Endothelial cell (in vitro differentiated cells): ENCODE data around the gene CSF1R. TPM values are rescaled to one million over a fixed set of nuclear protein-coding genes. Genes with fewer than 3 reads are reported as not detected.

Source experiments
- DNase-seq: peaks from one replicate; pipeline ENCODE4 v3.0.0; 2021; ENCODE audit warnings: low spot score
- H3K27ac Mint-ChIP-seq: one replicate; pipeline ENCODE4 v1.8.0; 2021; ENCODE audit warnings: mixed read lengths, inconsistent platforms; ENCODE audit not compliant: unreplicated experiment
- H3K27me3 Mint-ChIP-seq: one replicate; pipeline ENCODE4 v1.8.0; 2021; ENCODE audit warnings: mild to moderate bottlenecking, moderate library complexity, mixed read lengths, inconsistent platforms; ENCODE audit not compliant: unreplicated experiment
- H3K36me3 Mint-ChIP-seq: one replicate; pipeline ENCODE4 v1.8.0; 2021; ENCODE audit warnings: mild to moderate bottlenecking, low read depth, mixed read lengths, inconsistent platforms; ENCODE audit not compliant: unreplicated experiment
- H3K4me1 Mint-ChIP-seq: one replicate; pipeline ENCODE4 v1.8.0; 2021; ENCODE audit warnings: mild to moderate bottlenecking, mixed read lengths, inconsistent platforms; ENCODE audit not compliant: unreplicated experiment
- H3K4me3 Mint-ChIP-seq: one replicate; pipeline ENCODE4 v1.8.0; 2021; ENCODE audit warnings: mild to moderate bottlenecking, mixed read lengths, inconsistent platforms; ENCODE audit not compliant: unreplicated experiment
- H3K9me3 Mint-ChIP-seq: one replicate; pipeline ENCODE4 v1.8.0; 2021; ENCODE audit warnings: mixed read lengths, inconsistent platforms; ENCODE audit not compliant: unreplicated experiment
- CTCF ChIP-seq: fragments of 200-600 bp; sonication (generic); IDR thresholded peaks from one replicate; pipeline ENCODE4 v1.5.0; 2021; ENCODE audit warnings: antibody characterized with exemption; ENCODE audit not compliant: unreplicated experiment
- total RNA-seq: library from RNA; stranded (reverse); fragmentation: NEBNext Ultra II Directional; extraction: Animal tissue kit (Norgen Biotek cat#: 25700); gene quantifications from one replicate; pipeline ENCODE4 v1.2.1, GENCODE V29; 2021; ENCODE audit not compliant: unreplicated experiment

Gene CSF1R
- total RNA-seq, 1 donor from 2014 or later = 2.7 TPM

- Mint-ChIP-seq H3K4me1 (peaks cover 16% of the 10 kb centered on the region), H3K27ac (peak overlapping the region; percentile 95), H3K9me3 (no peaks in the 10 kb centered on the region), H3K4me3 (peak overlapping the region; percentile 63), H3K27me3 (no peaks in the 10 kb centered on the region), H3K36me3 (peaks cover 17% of the 10 kb centered on the region)
- no peak for DNase-seq
- no peak for TF ChIP-seq CTCF
Measured at GRCh38 chr5:150021491-150022157, 64.7 kb downstream of the CSF1R start.

GRCh38 chr5:150020249-150020648 lies 66.1 kb downstream of the CSF1R start:
- Mint-ChIP-seq H3K27me3 (no peaks in the 10 kb centered on the region), H3K9me3 (no peaks in the 10 kb centered on the region), H3K4me1 (peaks cover 16% of the 10 kb centered on the region), H3K36me3 (peaks cover 31% of the 10 kb centered on the region), H3K27ac (no peak overlapping the region), H3K4me3 (no peak overlapping the region)
- no peak for DNase-seq
- no peak for TF ChIP-seq CTCF

- DNase-seq = no peak
- no peak for TF ChIP-seq CTCF
- peaks cover 43% of the 10 kb centered on the region for H3K36me3 Mint-ChIP-seq
Measured at GRCh38 chr5:150017226-150018005, 68.9 kb downstream of the CSF1R start.

GRCh38 chr5:150016537-150016936 lies 69.8 kb downstream of the CSF1R start:
- H3K27me3 Mint-ChIP-seq = no peaks in the 10 kb centered on the region
- no peak overlapping the region for H3K27ac Mint-ChIP-seq
- no peak for TF ChIP-seq CTCF
- H3K36me3 Mint-ChIP-seq = peaks cover 50% of the 10 kb centered on the region
- H3K4me1 Mint-ChIP-seq = peaks cover 5% of the 10 kb centered on the region
- H3K4me3 Mint-ChIP-seq = no peak overlapping the region
- DNase-seq = no peak
- no peaks in the 10 kb centered on the region for H3K9me3 Mint-ChIP-seq

More at GRCh38 chr5:150017226-150018005, 68.9 kb downstream of the CSF1R start:
- Mint-ChIP-seq H3K9me3 (no peaks in the 10 kb centered on the region), H3K27me3 (no peaks in the 10 kb centered on the region), H3K4me3 (no peak overlapping the region), H3K4me1 (peaks cover 14% of the 10 kb centered on the region), H3K27ac (no peak overlapping the region)

GRCh38 chr5:150015415-150015814 lies 70.9 kb downstream of the CSF1R start:
- Mint-ChIP-seq H3K27ac (no peak overlapping the region), H3K27me3 (no peaks in the 10 kb centered on the region), H3K4me3 (peak overlapping the region; percentile 48), H3K36me3 (peaks cover 57% of the 10 kb centered on the region), H3K9me3 (no peaks in the 10 kb centered on the region), H3K4me1 (no peaks in the 10 kb centered on the region)
- TF ChIP-seq CTCF = no peak
- DNase-seq = no peak
